ENCODE results near the gene OXGR1.
"Not testable (repeated sequence)": the region's sequence is repeated elsewhere in the genome, so short reads cannot be mapped to it uniquely, and the experiment has no call there.

- not testable (repeated sequence) for TF ChIP-seq CTCF (IDR thresholded peaks at IDR 0.05; ENCODE audit: poor library complexity, severe bottlenecking); RAD21 (conservative IDR thresholded peaks at IDR 0.05)
Measured at GRCh38 chr13:97023812-97024211, 29.5 kb upstream of the OXGR1 start.

Data from neural cell (in vitro differentiated cells).